HepG2 (cell line): ENCODE measurements around the gene IRF3. TPM values are rescaled to one million over a fixed set of nuclear protein-coding genes. Genes with fewer than 3 reads are reported as not detected.

Experiments used
- AGO2 ChIP-seq: fragments of 200-400 bp; formaldehyde crosslinking; optimal IDR thresholded peaks from 2 replicates; pipeline ENCODE3; 2017; ENCODE audit warnings: mild to moderate bottlenecking, low read depth, low read length, moderate library complexity
- CAMTA2 ChIP-seq: sonication (generic); formaldehyde crosslinking; IDR thresholded peaks from 2 replicates; pipeline ENCODE4 v1.4.0; 2020; ENCODE audit warnings: mild to moderate bottlenecking, missing genetic modification reagents, borderline replicate concordance
- ELF3 ChIP-seq: IDR thresholded peaks from 2 replicates; pipeline ENCODE4 v1.6.1; 2016; ENCODE audit warnings: missing genetic modification reagents, missing compliant biosample characterization
- FOXC1 ChIP-seq: sonication (generic); formaldehyde crosslinking; IDR thresholded peaks from 2 replicates; pipeline ENCODE4 v1.8.0; 2022; ENCODE audit warnings: mild to moderate bottlenecking, missing genetic modification reagents, borderline replicate concordance
- GZF1 ChIP-seq: sonication (generic); formaldehyde crosslinking; IDR thresholded peaks from 2 replicates; pipeline ENCODE4 v1.5.1; 2020; ENCODE audit warnings: mild to moderate bottlenecking, missing genetic modification reagents
- JUND ChIP-seq: sonication (generic); formaldehyde crosslinking; IDR thresholded peaks from 2 replicates; pipeline ENCODE4 v1.8.0; 2022; ENCODE audit warnings: mild to moderate bottlenecking, missing genetic modification reagents
- PHF5A ChIP-seq: IDR thresholded peaks from one replicate; pipeline ENCODE4 v1.6.1; 2018; ENCODE audit warnings: low read depth, missing genetic modification reagents; ENCODE audit not compliant: unreplicated experiment
- RBM22 ChIP-seq: fragments of 200-400 bp; formaldehyde crosslinking; optimal IDR thresholded peaks from 2 replicates; pipeline ENCODE3; 2017; ENCODE audit warnings: mild to moderate bottlenecking, low read length, moderate library complexity
- SP4 ChIP-seq: sonication (generic); formaldehyde crosslinking; IDR thresholded peaks from 2 replicates; pipeline ENCODE4 v1.8.1; 2023; ENCODE audit warnings: mild to moderate bottlenecking, missing genetic modification reagents
- STAT5B ChIP-seq: sonication (generic); formaldehyde crosslinking; IDR thresholded peaks from 2 replicates; pipeline ENCODE4 v1.4.0; 2020; ENCODE audit warnings: missing genetic modification reagents
- TBL1XR1 ChIP-seq: fragments of 150-350 bp; IDR thresholded peaks from 2 replicates; pipeline ENCODE4 v1.6.1; 2014; ENCODE audit warnings: borderline replicate concordance, low read length; ENCODE audit not compliant: partially characterized antibody
- ZEB1 ChIP-seq: IDR thresholded peaks from 2 replicates; pipeline ENCODE4 v1.6.1; 2012; ENCODE audit warnings: mild to moderate bottlenecking, low read depth, inconsistent platforms; ENCODE audit not compliant: insufficient replicate concordance
- ZFP82 ChIP-seq: sonication (generic); formaldehyde crosslinking; IDR thresholded peaks from 2 replicates; pipeline ENCODE4 v1.5.1; 2020; ENCODE audit warnings: mild to moderate bottlenecking, missing genetic modification reagents, borderline replicate concordance
- ZMYM4 ChIP-seq: sonication (generic); formaldehyde crosslinking; IDR thresholded peaks from 2 replicates; pipeline ENCODE4 v1.8.1; 2023; ENCODE audit warnings: mild to moderate bottlenecking, missing genetic modification reagents
- ZNF430 ChIP-seq: sonication (generic); formaldehyde crosslinking; IDR thresholded peaks from 2 replicates; pipeline ENCODE4 v1.9.0; 2021; ENCODE audit warnings: mild to moderate bottlenecking, missing genetic modification reagents
- ZNF496 ChIP-seq: sonication (generic); formaldehyde crosslinking; IDR thresholded peaks from 2 replicates; pipeline ENCODE4 v1.8.1; 2023; ENCODE audit warnings: mild to moderate bottlenecking, moderate library complexity, missing genetic modification reagents; ENCODE audit not compliant: insufficient replicate concordance
- ZNF746 ChIP-seq: sonication (generic); formaldehyde crosslinking; IDR thresholded peaks from 2 replicates; pipeline ENCODE4 v1.8.0; 2022; ENCODE audit warnings: mild to moderate bottlenecking, missing genetic modification reagents
- polyA plus RNA-seq, 8 experiments: library from polyadenylated mRNA; depleted of rRNA in 3 of 8; stranded (reverse) in 7 of 8; unstranded in 1 of 8; fragments of >200 nt; fragmentation: Illumina TruSeq in 4 of 8; extraction: Trizol in 4 of 8; gene quantifications; 2 replicates each; pipeline versions ENCODE4 v1.2.1 to v1.2.3, GENCODE V29; 2011 to 2016; ENCODE audit warnings: low read depth in 4 of 8, missing spikeins in 1 of 8, mixed read lengths in 1 of 8; ENCODE audit not compliant: insufficient read depth in 1 of 8
- total RNA-seq, 5 experiments: library from RNA; depleted of rRNA; stranded (reverse); fragments of >200 nt; fragmentation: Illumina TruSeq; extraction: Trizol; gene quantifications; 2 replicates each; pipeline ENCODE4 v1.2.3, GENCODE V29; 2016; ENCODE audit warnings: low read depth in 1 of 5
- TF ChIP-seq, protein P1 (sequence below): sonication (generic); formaldehyde crosslinking; IDR thresholded peaks from 2 replicates; pipeline ENCODE4 v1.4.0; 2020; ENCODE audit warnings: mild to moderate bottlenecking, missing genetic modification reagents
- TF ChIP-seq, protein P2 (sequence below): IDR thresholded peaks from 2 replicates; pipeline ENCODE4 v1.4.0; 2020; ENCODE audit warnings: mild to moderate bottlenecking, missing genetic modification reagents
- TF ChIP-seq, protein P3 (sequence below): sonication (generic); formaldehyde crosslinking; IDR thresholded peaks from 2 replicates; pipeline ENCODE4 v1.5.0; 2020; ENCODE audit warnings: missing genetic modification reagents
- TF ChIP-seq, protein P4 (sequence below): sonication (generic); formaldehyde crosslinking; IDR thresholded peaks from 2 replicates; pipeline ENCODE4 v1.4.0; 2020; ENCODE audit warnings: missing genetic modification reagents, borderline replicate concordance

IRF3 gene
- total and polyA plus RNA-seq, 2 of the 13 experiments (the other 11 are each of a cell fraction or from before 2014, with no cell fraction given): 61.9 to 65.5 TPM

GRCh38 chr19:49640113-49640898 is 25.4 kb downstream of the IRF3 start, which contains the start of gene RRAS (continued):
- TF ChIP-seq RBM22 (no peak), ZNF430 (0 out of 2 replicates have a peak, but pooled peaks have one; percentile 41), ZFP82 (CRISPR knock-in tag) (no peak), JUND (CRISPR knock-in tag) (peak; percentile 91), GZF1 (CRISPR knock-in tag) (no peak), PHF5A (CRISPR knock-in tag) (no peak), ZNF496 (CRISPR knock-in tag) (no peak), AGO2 (no peak), ELF3 (peak; percentile 79), STAT5B (no peak), ZMYM4 (CRISPR knock-in tag) (no peak; the same call in 1 of the 2 replicates), SP4 (CRISPR knock-in tag) (peak; percentile 95; the same call in 1 of the 2 replicates), FOXC1 (CRISPR knock-in tag) (no peak), CAMTA2 (CRISPR knock-in tag) (no peak), TBL1XR1 (peak; percentile 30), ZEB1 (peak; percentile 63), ZNF746 (CRISPR knock-in tag) (no peak)
- TF ChIP-seq, protein P1, sequence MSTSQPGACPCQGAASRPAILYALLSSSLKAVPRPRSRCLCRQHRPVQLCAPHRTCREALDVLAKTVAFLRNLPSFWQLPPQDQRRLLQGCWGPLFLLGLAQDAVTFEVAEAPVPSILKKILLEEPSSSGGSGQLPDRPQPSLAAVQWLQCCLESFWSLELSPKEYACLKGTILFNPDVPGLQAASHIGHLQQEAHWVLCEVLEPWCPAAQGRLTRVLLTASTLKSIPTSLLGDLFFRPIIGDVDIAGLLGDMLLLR (CRISPR knock-in tag): no peak
- TF ChIP-seq, protein P2, sequence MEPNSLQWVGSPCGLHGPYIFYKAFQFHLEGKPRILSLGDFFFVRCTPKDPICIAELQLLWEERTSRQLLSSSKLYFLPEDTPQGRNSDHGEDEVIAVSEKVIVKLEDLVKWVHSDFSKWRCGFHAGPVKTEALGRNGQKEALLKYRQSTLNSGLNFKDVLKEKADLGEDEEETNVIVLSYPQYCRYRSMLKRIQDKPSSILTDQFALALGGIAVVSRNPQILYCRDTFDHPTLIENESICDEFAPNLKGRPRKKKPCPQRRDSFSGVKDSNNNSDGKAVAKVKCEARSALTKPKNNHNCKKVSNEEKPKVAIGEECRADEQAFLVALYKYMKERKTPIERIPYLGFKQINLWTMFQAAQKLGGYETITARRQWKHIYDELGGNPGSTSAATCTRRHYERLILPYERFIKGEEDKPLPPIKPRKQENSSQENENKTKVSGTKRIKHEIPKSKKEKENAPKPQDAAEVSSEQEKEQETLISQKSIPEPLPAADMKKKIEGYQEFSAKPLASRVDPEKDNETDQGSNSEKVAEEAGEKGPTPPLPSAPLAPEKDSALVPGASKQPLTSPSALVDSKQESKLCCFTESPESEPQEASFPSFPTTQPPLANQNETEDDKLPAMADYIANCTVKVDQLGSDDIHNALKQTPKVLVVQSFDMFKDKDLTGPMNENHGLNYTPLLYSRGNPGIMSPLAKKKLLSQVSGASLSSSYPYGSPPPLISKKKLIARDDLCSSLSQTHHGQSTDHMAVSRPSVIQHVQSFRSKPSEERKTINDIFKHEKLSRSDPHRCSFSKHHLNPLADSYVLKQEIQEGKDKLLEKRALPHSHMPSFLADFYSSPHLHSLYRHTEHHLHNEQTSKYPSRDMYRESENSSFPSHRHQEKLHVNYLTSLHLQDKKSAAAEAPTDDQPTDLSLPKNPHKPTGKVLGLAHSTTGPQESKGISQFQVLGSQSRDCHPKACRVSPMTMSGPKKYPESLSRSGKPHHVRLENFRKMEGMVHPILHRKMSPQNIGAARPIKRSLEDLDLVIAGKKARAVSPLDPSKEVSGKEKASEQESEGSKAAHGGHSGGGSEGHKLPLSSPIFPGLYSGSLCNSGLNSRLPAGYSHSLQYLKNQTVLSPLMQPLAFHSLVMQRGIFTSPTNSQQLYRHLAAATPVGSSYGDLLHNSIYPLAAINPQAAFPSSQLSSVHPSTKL (CRISPR knock-in tag): peak; percentile 64; the same call in 1 of the 2 replicates
- TF ChIP-seq, protein P3, sequence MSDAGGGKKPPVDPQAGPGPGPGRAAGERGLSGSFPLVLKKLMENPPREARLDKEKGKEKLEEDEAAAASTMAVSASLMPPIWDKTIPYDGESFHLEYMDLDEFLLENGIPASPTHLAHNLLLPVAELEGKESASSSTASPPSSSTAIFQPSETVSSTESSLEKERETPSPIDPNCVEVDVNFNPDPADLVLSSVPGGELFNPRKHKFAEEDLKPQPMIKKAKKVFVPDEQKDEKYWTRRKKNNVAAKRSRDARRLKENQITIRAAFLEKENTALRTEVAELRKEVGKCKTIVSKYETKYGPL (CRISPR knock-in tag): no peak
- TF ChIP-seq, protein P4, sequence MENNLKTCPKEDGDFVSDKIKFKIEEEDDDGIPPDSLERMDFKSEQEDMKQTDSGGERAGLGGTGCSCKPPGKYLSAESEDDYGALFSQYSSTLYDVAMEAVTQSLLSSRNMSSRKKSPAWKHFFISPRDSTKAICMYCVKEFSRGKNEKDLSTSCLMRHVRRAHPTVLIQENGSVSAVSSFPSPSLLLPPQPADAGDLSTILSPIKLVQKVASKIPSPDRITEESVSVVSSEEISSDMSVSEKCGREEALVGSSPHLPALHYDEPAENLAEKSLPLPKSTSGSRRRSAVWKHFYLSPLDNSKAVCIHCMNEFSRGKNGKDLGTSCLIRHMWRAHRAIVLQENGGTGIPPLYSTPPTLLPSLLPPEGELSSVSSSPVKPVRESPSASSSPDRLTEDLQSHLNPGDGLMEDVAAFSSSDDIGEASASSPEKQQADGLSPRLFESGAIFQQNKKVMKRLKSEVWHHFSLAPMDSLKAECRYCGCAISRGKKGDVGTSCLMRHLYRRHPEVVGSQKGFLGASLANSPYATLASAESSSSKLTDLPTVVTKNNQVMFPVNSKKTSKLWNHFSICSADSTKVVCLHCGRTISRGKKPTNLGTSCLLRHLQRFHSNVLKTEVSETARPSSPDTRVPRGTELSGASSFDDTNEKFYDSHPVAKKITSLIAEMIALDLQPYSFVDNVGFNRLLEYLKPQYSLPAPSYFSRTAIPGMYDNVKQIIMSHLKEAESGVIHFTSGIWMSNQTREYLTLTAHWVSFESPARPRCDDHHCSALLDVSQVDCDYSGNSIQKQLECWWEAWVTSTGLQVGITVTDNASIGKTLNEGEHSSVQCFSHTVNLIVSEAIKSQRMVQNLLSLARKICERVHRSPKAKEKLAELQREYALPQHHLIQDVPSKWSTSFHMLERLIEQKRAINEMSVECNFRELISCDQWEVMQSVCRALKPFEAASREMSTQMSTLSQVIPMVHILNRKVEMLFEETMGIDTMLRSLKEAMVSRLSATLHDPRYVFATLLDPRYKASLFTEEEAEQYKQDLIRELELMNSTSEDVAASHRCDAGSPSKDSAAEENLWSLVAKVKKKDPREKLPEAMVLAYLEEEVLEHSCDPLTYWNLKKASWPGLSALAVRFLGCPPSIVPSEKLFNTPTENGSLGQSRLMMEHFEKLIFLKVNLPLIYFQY (CRISPR knock-in tag): peak; percentile 10; the same call in 1 of the 2 replicates
